Parathyroid adenoma (tissue), 2 donors: ENCODE measurements around the gene STK32C.
"Not testable (repeated sequence)": the region's sequence is repeated elsewhere in the genome, so short reads cannot be mapped to it uniquely, and the experiment has no call there.

Source experiments
- H2AFZ ChIP-seq: fragments of 300-600 bp; sonication (generic); one replicate; pipeline ENCODE4 v1.7.0; 2017; ENCODE audit warnings: antibody characterized with exemption, mild to moderate bottlenecking
- H3K27ac ChIP-seq: fragments of 300-600 bp; sonication (generic); one replicate; pipeline ENCODE4 v1.7.0; 2017
- H3K27me3 ChIP-seq: fragments of 300-600 bp; sonication (generic); one replicate; pipeline ENCODE4 v1.7.0; 2017; ENCODE audit warnings: low read length; ENCODE audit not compliant: control insufficient read depth, insufficient read depth
- H3K36me3 ChIP-seq: fragments of 300-600 bp; sonication (generic); one replicate; pipeline ENCODE4 v1.7.0; 2017; ENCODE audit warnings: low read length; ENCODE audit not compliant: control insufficient read depth, insufficient read depth
- H3K4me1 ChIP-seq: fragments of 300-600 bp; sonication (generic); one replicate; pipeline ENCODE4 v1.7.0; 2017; ENCODE audit warnings: control low read depth
- H3K4me2 ChIP-seq: fragments of 300-600 bp; sonication (generic); one replicate; pipeline ENCODE4 v1.7.0; 2017; ENCODE audit warnings: low read length
- H3K4me3 ChIP-seq: fragments of 300-600 bp; sonication (generic); one replicate; pipeline ENCODE4 v1.7.0; 2017; ENCODE audit warnings: low read depth, low read length
- H3K79me2 ChIP-seq: fragments of 300-600 bp; sonication (generic); one replicate; pipeline ENCODE4 v1.7.0; 2017; ENCODE audit warnings: control low read depth
- H3K9ac ChIP-seq: fragments of 300-600 bp; sonication (generic); one replicate; pipeline ENCODE4 v1.7.0; 2017; ENCODE audit warnings: mild to moderate bottlenecking
- H3K9me3 ChIP-seq: fragments of 300-600 bp; sonication (generic); one replicate; pipeline ENCODE4 v1.7.0; 2017; ENCODE audit warnings: low read length; ENCODE audit not compliant: control insufficient read depth
- CTCF ChIP-seq: fragments of 300-600 bp; sonication (generic); IDR thresholded peaks from one replicate; pipeline ENCODE4 v1.7.0; 2017; ENCODE audit warnings: antibody characterized with exemption, mild to moderate bottlenecking
- donor health status: primary hyperparathyroidism.

Gene STK32C

GRCh38 chr10:132222726-132223125 is 85.0 kb downstream of the STK32C start:
- no peak overlapping the region for H2AFZ ChIP-seq

GRCh38 chr10:132220996-132221395 is 86.8 kb downstream of the STK32C start:
- not testable (repeated sequence) for H3K79me2 ChIP-seq, H3K4me1 ChIP-seq, H3K27me3 ChIP-seq, H3K9me3 ChIP-seq, H2AFZ ChIP-seq, H3K9ac ChIP-seq, H3K4me3 ChIP-seq, H3K36me3 ChIP-seq, H3K27ac ChIP-seq, H3K4me2 ChIP-seq

More at GRCh38 chr10:132222726-132223125, 85.0 kb downstream of the STK32C start:
- H3K79me2 ChIP-seq: no peaks in the 10 kb centered on the region
- H3K4me2 ChIP-seq: no peak overlapping the region
- H3K9me3 ChIP-seq: no peaks in the 10 kb centered on the region
- no peak overlapping the region for H3K9ac ChIP-seq
- no peaks in the 10 kb centered on the region for H3K4me1 ChIP-seq
- H3K27me3 ChIP-seq: no peaks in the 10 kb centered on the region
- no peak overlapping the region for H3K4me3 ChIP-seq
- no peak for TF ChIP-seq CTCF
- H3K36me3 ChIP-seq: no peaks in the 10 kb centered on the region
- no peak overlapping the region for H3K27ac ChIP-seq

GRCh38 chr10:132220061-132220460 is 87.7 kb downstream of the STK32C start:
- Histone ChIP-seq H3K4me1 (no peaks in the 10 kb centered on the region), H3K79me2 (no peaks in the 10 kb centered on the region), H3K9ac (no peak overlapping the region), H3K36me3 (no peaks in the 10 kb centered on the region), H2AFZ (no peak overlapping the region), H3K4me3 (no peak overlapping the region), H3K27me3 (no peaks in the 10 kb centered on the region), H3K9me3 (no peaks in the 10 kb centered on the region), H3K4me2 (no peak overlapping the region), H3K27ac (no peak overlapping the region)
- no peak for TF ChIP-seq CTCF

GRCh38 chr10:132219486-132219885 is 88.3 kb downstream of the STK32C start:
- no peak overlapping the region for H3K4me3 ChIP-seq
- H3K79me2 ChIP-seq: no peaks in the 10 kb centered on the region
- no peak for TF ChIP-seq CTCF
- H3K9me3 ChIP-seq: no peaks in the 10 kb centered on the region
- H3K9ac ChIP-seq: no peak overlapping the region
- H3K36me3 ChIP-seq: no peaks in the 10 kb centered on the region
- H2AFZ ChIP-seq: no peak overlapping the region
- no peaks in the 10 kb centered on the region for H3K27me3 ChIP-seq
- H3K4me1 ChIP-seq: no peaks in the 10 kb centered on the region
- no peak overlapping the region for H3K4me2 ChIP-seq
- H3K27ac ChIP-seq: no peak overlapping the region

GRCh38 chr10:132216441-132216840 is 91.3 kb downstream of the STK32C start:
- not testable (repeated sequence) for H3K9me3 ChIP-seq, H3K27me3 ChIP-seq, H3K27ac ChIP-seq

GRCh38 chr10:132213917-132214316 is 93.8 kb downstream of the STK32C start:
- H3K27ac ChIP-seq: no peak overlapping the region
- no peak overlapping the region for H2AFZ ChIP-seq
- no peaks in the 10 kb centered on the region for H3K4me1 ChIP-seq
- H3K36me3 ChIP-seq: no peaks in the 10 kb centered on the region
- H3K4me3 ChIP-seq: no peak overlapping the region
- TF ChIP-seq CTCF: no peak
- no peak overlapping the region for H3K9ac ChIP-seq
- no peaks in the 10 kb centered on the region for H3K27me3 ChIP-seq
- no peak overlapping the region for H3K4me2 ChIP-seq
- H3K9me3 ChIP-seq: no peaks in the 10 kb centered on the region
- H3K79me2 ChIP-seq: no peaks in the 10 kb centered on the region

More at GRCh38 chr10:132216441-132216840, 91.3 kb downstream of the STK32C start:
- H3K4me2 ChIP-seq, H3K9ac ChIP-seq, H3K36me3 ChIP-seq, H2AFZ ChIP-seq, H3K4me3 ChIP-seq, H3K4me1 ChIP-seq, H3K79me2 ChIP-seq: not testable (repeated sequence)
